Measurements from ENCODE around the gene PLA2G6. TPM values are rescaled to one million over a fixed set of nuclear protein-coding genes. Genes with fewer than 3 reads are reported as not detected.

PLA2G6 gene
- total and polyA plus RNA-seq, 2 of the 13 experiments (the other 11 are each of a cell fraction or from before 2014, with no cell fraction given): 4.8 to 11.5 TPM

GRCh38 chr22:38201711-38202436 is 20.2 kb upstream of the PLA2G6 start, which contains the start of gene MAFF (continued):
- TF ChIP-seq THRA (CRISPR knock-in tag; IDR thresholded peaks at IDR 0.05; ENCODE audit: borderline replicate concordance): peak; percentile 46; the same call in 1 of the 2 replicates
- no peak for TF ChIP-seq FIP1L1 (IDR thresholded peaks at IDR 0.05; ENCODE audit: borderline replicate concordance, insufficient read depth, low read depth, low read length)
- TF ChIP-seq ZC3H4 (CRISPR knock-in tag; IDR thresholded peaks at IDR 0.05; ENCODE audit: borderline replicate concordance): no peak
- TF ChIP-seq HMG20B (CRISPR knock-in tag; conservative IDR thresholded peaks at IDR 0.05): no peak
- no peak for TF ChIP-seq RFX5 (IDR thresholded peaks at IDR 0.05; ENCODE audit: low read depth, low read length)
- TF ChIP-seq CC2D1A (CRISPR knock-in tag; IDR thresholded peaks at IDR 0.05): no peak
- no peak for TF ChIP-seq ZNF780A (CRISPR knock-in tag; IDR thresholded peaks at IDR 0.05)
- 0 out of 2 replicates have a peak, but pooled peaks have one; percentile 18 for TF ChIP-seq NFYC (CRISPR knock-in tag; IDR thresholded peaks at IDR 0.05)
- no peak for TF ChIP-seq TCF12 (IDR thresholded peaks at IDR 0.05)
- TF ChIP-seq TCF12 (CRISPR knock-in tag; IDR thresholded peaks at IDR 0.05): peak; percentile 54; the same call in 1 of the 2 replicates
- no peak for TF ChIP-seq ZNF253 (CRISPR knock-in tag; IDR thresholded peaks at IDR 0.05; ENCODE audit: borderline replicate concordance)
- no peak for TF ChIP-seq NRL (CRISPR knock-in tag; IDR thresholded peaks at IDR 0.05; ENCODE audit: borderline replicate concordance)
- no peak for TF ChIP-seq NR2F2 (IDR thresholded peaks at IDR 0.05; ENCODE audit: borderline replicate concordance, low read depth)
- TF ChIP-seq CEBPG (CRISPR knock-in tag; IDR thresholded peaks at IDR 0.05): no peak
- TF ChIP-seq, protein P1, sequence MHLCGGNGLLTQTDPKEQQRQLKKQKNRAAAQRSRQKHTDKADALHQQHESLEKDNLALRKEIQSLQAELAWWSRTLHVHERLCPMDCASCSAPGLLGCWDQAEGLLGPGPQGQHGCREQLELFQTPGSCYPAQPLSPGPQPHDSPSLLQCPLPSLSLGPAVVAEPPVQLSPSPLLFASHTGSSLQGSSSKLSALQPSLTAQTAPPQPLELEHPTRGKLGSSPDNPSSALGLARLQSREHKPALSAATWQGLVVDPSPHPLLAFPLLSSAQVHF (CRISPR knock-in tag; IDR thresholded peaks at IDR 0.05): peak; percentile 53; the same call in 1 of the 2 replicates
- no peak for TF ChIP-seq ZMYM3 (CRISPR knock-in tag; IDR thresholded peaks at IDR 0.05)
- TF ChIP-seq, protein P2, sequence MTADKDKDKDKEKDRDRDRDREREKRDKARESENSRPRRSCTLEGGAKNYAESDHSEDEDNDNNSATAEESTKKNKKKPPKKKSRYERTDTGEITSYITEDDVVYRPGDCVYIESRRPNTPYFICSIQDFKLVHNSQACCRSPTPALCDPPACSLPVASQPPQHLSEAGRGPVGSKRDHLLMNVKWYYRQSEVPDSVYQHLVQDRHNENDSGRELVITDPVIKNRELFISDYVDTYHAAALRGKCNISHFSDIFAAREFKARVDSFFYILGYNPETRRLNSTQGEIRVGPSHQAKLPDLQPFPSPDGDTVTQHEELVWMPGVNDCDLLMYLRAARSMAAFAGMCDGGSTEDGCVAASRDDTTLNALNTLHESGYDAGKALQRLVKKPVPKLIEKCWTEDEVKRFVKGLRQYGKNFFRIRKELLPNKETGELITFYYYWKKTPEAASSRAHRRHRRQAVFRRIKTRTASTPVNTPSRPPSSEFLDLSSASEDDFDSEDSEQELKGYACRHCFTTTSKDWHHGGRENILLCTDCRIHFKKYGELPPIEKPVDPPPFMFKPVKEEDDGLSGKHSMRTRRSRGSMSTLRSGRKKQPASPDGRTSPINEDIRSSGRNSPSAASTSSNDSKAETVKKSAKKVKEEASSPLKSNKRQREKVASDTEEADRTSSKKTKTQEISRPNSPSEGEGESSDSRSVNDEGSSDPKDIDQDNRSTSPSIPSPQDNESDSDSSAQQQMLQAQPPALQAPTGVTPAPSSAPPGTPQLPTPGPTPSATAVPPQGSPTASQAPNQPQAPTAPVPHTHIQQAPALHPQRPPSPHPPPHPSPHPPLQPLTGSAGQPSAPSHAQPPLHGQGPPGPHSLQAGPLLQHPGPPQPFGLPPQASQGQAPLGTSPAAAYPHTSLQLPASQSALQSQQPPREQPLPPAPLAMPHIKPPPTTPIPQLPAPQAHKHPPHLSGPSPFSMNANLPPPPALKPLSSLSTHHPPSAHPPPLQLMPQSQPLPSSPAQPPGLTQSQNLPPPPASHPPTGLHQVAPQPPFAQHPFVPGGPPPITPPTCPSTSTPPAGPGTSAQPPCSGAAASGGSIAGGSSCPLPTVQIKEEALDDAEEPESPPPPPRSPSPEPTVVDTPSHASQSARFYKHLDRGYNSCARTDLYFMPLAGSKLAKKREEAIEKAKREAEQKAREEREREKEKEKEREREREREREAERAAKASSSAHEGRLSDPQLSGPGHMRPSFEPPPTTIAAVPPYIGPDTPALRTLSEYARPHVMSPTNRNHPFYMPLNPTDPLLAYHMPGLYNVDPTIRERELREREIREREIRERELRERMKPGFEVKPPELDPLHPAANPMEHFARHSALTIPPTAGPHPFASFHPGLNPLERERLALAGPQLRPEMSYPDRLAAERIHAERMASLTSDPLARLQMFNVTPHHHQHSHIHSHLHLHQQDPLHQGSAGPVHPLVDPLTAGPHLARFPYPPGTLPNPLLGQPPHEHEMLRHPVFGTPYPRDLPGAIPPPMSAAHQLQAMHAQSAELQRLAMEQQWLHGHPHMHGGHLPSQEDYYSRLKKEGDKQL (CRISPR knock-in tag; IDR thresholded peaks at IDR 0.05; ENCODE audit: low read depth): no peak
- no peak; the same call in 1 of the 2 replicates for TF ChIP-seq ZNF580 (CRISPR knock-in tag; IDR thresholded peaks at IDR 0.05; ENCODE audit: borderline replicate concordance, low read depth)
- TF ChIP-seq REPIN1 (CRISPR knock-in tag; IDR thresholded peaks at IDR 0.05; ENCODE audit: borderline replicate concordance, low read depth): no peak
- no peak for TF ChIP-seq ELF4 (CRISPR knock-in tag; IDR thresholded peaks at IDR 0.05; ENCODE audit: borderline replicate concordance)
- peak; percentile 25; the same call in 1 of the 2 replicates for TF ChIP-seq TFDP2 (CRISPR knock-in tag; IDR thresholded peaks at IDR 0.05)
